IPS-18c (cell line): ENCODE data around the gene RAP1GDS1.
"Not testable (repeated sequence)": the region's sequence is repeated elsewhere in the genome, so short reads cannot be mapped to it uniquely, and the experiment has no call there.

Experiments
- H3K4me3 ChIP-seq: 2 replicates; pipeline ENCODE4 v1.7.0; 2013; ENCODE audit warnings: low read depth, mild to moderate bottlenecking, low read length, moderate library complexity; ENCODE audit not compliant: insufficient read depth
- H3K9me3 ChIP-seq: one replicate; pipeline ENCODE4 v1.6.1; 2013; ENCODE audit warnings: mild to moderate bottlenecking, low read length, moderate library complexity; ENCODE audit not compliant: control insufficient read depth, insufficient read depth

Gene RAP1GDS1

DNA sequence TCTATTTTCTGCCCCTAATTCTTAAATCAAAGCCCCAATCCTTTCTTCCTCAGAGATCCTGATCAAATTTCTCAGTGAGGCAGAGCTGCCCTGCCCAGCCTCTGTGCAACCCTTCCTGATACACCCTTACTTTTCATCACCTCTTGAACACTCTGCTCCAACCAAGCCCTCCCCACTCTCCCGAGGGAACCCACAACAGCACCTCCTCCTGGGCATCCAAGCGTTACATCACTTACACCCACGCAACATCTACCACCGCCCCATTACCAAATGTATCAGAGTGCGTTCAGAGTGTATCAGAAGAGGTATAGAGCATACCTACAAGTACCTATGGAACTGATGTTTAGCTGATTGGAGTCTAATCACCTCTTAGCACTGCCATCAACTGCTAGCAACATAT is 186.5 kb downstream of the RAP1GDS1 start:
- Histone ChIP-seq H3K4me3 (no peak overlapping the region), H3K9me3 (no peaks in the 10 kb centered on the region)

DNA sequence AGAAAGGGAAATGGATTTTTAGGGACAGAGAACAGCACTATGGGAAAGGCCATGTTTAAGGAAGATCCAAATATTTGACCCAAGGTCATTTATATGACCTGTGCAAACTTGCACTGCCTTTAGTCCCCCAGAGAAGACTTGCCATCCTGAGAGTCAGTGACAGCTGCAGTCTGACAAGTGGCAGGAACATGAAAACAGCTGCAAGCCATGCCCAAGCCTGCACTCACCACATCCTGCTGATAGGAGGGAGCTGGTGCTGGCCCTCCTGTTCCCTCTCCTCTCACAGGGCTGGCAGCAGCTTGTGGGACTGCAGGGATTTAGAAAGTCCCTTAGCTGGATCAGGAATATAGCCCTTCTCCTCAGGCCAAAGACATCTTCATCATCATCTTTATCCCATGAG is 187.7 kb downstream of the RAP1GDS1 start:
- no peaks in the 10 kb centered on the region for H3K9me3 ChIP-seq
- H3K4me3 ChIP-seq: no peak overlapping the region

DNA sequence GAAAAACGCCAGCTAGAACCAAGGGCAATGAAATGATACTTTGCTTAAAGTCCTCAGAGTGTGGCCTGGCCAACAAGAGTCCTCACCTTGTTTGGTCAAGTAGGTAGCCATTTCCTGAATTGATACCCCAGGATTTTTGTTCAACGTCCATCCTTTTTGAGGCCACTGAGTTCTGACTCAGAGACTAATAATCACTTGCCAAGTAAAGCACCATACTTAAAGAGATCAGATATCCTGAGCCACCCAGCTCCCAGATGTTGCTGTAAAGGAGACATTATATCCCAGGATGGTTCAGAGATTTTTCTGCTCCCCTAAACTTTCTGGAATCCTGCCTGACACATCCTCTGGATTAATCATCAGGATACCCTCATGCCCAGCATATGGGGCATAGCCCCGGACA is 190.9 kb downstream of the RAP1GDS1 start:
- Histone ChIP-seq H3K9me3 (no peaks in the 10 kb centered on the region), H3K4me3 (no peak overlapping the region)

DNA sequence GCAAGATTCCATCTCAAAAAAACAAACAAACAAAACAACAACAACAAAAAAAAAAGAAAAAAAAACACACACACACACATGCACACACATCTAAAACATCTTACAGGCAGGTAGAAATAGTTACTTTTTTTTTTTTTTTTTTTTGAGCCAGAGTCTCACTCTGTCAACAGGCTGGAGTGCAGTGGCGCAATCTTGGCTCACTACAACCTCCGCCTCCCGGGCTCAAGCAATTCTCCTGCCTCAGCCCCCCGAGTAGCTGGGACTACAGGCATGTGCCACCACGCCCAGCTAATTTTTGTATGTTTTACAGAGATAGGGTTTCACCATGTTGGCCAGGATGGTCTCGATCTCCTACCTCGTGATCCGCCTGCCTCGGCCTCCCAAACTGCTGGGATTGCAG is 196.2 kb downstream of the RAP1GDS1 start:
- not testable (repeated sequence) for H3K4me3 ChIP-seq, H3K9me3 ChIP-seq

DNA sequence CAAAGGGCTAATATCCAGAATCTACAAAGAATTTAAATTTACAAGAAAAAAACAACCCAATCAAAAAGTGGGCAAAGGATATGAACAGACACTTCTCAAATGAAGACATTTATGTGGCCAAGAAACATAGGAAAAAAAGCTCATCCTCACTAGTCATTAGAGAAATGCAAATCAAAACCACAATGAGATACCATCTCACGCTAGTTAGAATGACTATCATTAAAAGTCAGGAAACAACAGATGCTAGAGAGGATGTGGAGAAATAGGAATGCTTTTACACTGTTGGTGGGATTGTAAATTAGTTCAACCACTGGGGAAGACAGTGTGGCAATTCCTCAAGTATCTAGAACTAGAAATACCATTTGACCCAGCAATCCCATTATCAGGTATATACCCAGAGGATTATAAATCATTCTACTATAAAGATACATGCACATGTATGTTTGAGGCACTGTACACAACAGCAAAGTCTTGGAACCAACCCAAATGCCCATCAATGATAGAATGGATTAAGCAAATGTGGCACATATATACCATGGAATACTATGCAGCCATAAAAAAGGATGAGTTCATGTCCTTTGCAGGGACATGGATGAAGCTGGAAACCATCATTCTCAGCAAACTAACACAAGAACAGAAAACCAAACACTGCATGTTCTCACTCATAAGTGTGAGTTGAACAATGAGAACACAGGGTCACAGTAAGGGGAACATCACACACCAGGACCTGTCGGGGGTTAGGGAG is 200.1 kb downstream of the RAP1GDS1 start:
- not testable (repeated sequence) for H3K9me3 ChIP-seq, H3K4me3 ChIP-seq

DNA sequence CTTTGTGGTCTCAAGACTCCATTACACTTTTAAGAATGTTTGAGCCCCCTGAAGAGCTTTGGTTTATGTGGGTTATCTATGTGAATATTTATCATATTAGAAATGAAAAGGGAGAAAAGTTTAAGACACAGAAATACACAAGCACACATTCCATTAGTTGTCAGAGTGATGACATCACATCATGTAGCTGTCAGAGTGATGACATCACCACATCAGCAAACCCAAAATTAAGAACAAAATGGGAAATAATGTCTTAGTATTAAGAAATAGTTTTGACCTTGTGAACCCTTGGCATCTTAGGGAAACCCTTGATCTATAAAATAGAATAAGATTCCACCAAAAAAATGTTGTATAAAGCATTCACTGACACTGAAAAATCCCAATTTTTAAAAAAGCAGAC is 201.3 kb downstream of the RAP1GDS1 start:
- Histone ChIP-seq H3K4me3 (no peak overlapping the region), H3K9me3 (no peaks in the 10 kb centered on the region)

DNA sequence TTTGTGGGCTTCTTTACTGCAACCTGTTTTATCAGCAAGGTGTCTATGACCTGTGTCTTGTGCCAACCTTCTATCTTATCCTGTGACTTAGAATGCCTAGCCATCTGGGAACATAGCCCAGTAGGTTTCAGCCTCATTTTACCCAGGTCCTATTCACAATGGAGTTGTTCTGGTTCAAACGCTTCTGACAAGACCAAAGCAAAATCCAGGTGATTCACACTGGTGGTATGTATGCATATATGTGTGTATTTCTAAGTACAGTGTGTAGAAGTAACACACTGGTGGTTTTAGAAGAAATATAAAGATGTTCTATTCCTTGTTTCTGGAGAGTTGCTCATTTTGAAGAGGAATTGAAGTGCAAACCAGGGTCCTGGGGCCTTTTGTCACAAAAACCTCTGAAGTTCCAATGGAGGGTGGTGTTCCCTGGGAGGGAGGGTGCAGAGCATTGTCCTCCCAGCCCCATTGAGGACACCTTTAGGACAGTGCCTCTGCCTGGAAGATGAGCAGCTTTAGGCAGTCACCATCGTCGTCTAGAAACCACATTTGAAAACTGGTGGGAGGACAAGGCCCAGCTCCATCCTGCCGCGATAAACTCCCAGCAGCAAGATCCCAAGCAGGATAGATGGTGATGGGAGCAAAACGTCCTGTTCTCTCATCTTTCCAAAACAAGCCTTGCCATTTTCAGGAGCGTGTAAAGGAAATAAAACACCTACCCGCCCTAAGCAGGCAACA is 205.8 kb downstream of the RAP1GDS1 start:
- Histone ChIP-seq H3K9me3 (no peaks in the 10 kb centered on the region), H3K4me3 (no peak overlapping the region)

DNA sequence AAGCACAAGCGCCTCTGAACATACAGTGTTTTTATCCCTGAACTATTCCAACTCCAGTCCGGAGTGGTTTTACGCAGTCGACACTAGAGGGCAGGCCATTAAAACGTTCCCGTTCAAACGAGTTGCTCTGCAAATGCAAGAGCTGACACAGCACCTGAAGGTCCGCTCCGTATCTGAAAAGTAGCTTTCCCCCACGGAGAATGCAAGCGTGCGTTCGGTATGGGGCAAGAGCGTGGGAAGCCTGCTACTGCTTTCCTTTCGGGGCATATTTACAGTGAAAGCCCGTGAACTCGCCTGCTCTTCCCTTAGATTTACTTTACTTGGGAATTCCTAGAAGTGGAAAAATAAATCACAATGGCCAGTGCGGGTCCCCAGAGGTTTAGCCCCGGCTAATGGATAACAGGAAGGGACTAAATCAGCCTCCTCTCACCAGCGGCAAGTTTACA is 206.5 kb downstream of the RAP1GDS1 start:
- no peaks in the 10 kb centered on the region for H3K9me3 ChIP-seq
- H3K4me3 ChIP-seq: peak overlapping the region; percentile 42

DNA sequence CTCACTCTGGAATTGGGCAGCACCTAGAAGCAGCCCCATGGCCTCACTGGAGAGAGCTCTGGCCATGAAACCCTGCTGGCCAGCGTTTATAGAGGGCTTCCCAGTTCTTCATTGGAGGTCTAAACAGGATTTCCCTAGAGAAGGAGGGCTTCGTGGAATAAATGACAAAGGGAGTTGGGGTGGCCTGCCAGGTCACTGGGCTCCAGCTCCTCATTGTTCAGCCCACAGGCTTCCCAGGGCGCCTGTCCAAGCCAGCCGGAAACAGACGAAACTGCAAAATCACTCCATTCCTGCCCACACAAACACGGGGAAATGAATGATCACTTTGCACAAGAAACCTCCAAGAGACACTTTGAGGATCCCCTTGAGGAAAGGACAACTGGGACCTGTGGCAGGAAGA is 207.5 kb downstream of the RAP1GDS1 start:
- H3K4me3 ChIP-seq: no peak overlapping the region
- H3K9me3 ChIP-seq: no peaks in the 10 kb centered on the region

DNA sequence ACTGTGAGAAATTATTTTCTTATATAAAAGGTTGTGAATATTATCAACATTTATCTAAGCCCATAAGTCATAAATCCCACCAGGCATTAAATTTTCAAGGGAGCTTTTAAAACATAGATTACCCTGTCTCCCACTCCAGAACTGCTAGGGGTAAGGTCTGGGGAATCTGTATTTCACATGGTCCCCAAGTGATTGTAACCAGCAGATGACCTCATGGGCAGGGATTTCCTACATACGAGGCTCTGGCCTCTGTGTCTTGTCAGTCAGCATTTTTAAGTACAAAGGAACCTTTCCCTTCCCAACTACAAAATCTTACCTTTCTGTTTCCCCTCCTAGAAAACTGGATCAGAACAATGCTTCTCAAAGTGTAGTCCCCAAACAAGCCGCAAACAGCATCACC is 208.6 kb downstream of the RAP1GDS1 start:
- Histone ChIP-seq H3K4me3 (no peak overlapping the region), H3K9me3 (no peaks in the 10 kb centered on the region)

DNA sequence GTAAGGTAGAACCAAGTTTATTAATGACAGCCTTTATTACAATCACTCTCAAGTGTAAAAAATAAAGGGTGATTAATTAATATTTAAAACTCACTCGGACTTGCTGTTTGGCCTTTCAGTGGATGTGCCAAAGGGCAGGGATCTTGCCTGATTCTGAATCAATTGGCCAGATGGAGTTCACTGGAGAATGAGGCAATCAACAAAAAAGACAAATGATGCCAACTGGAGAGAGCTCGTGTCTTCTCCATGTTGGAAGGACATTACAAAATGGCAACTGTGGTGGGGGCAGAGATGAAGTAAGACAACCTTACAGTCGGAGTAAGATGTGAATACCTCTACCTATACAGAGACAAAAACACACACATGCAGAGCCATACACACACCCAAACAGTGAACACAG is 209.2 kb downstream of the RAP1GDS1 start:
- Histone ChIP-seq H3K4me3 (no peak overlapping the region), H3K9me3 (no peaks in the 10 kb centered on the region)

DNA sequence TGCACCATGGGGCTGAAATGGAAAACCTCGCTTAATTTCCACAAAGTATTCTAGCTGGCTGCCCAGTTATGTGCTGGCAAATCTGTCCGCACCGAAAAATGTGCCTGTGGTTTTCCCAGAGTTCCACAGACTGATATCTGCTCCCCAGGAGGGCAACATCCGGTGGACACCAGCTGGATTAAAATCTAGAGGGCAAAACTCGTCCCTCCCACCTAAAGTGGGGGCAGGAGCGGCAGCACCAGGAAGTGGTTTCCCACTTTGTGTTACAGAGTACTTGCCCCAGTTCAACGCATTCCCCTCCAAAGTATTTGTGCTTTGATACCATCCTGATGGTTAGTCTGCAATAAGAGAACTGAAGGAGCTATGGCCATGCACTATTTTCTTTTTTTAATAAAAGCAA is 209.6 kb downstream of the RAP1GDS1 start:
- Histone ChIP-seq H3K4me3 (no peak overlapping the region), H3K9me3 (no peaks in the 10 kb centered on the region)

DNA sequence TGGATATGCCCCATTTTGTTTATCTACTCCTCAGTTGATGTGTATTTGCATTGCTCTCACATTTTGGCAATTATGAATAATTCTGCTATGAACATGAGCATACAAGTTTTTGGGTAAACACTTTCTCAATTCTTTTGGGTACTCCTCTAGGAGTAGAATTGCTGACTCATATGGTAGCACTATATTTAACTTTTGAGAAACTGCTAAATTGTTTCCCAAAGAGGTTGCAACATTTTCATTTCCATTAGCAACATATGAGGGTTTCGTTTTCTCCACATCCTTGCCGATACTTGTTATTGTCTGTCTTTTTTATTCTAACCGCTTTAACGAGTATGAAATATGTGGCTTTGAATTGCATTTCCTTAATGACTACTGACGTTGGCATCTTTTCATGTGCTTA is 211.9 kb downstream of the RAP1GDS1 start:
- H3K9me3 ChIP-seq: no peaks in the 10 kb centered on the region
- no peak overlapping the region for H3K4me3 ChIP-seq

DNA sequence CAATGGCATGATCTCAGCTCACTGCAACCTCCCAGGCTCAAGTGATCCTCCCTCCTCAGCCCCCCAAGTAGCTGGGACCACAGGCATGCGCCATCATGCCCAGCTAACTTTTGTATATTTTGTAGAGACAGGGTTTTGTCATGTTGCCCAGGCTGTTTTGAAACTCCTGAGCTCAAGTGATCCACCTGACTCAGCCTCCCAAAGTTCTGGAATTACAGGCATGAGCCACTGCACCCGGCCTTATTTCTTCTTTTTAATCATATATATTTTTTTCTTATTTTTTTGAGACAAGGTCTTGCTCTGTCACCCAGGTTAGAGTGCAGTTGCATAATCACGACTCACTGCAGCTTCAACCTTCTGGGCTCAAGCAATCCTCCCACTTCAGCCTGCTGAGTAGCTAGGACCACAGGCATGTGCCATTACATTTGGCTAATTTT is 213.2 kb downstream of the RAP1GDS1 start:
- Histone ChIP-seq H3K4me3 (no peak overlapping the region), H3K9me3 (no peaks in the 10 kb centered on the region)

DNA sequence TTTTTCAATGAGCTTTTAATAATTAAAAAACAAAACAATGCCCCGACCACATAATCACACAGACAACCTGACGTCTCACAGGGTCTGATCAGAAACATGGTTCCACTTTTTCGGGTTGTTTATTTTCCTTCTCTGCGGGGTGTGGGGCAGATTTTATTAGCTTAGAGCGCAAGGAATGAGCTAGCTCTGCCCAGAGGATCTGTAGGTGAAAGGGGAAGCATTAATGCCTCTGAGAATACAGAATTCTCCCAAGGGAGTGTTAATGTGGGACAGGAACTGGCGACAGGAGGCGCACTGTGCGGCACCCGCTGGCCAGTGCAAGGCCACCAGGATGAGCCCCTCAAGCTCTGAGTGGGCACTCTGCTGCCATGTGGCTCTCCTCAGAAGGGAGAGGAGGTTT is 215.7 kb downstream of the RAP1GDS1 start:
- Histone ChIP-seq H3K4me3 (no peak overlapping the region), H3K9me3 (no peaks in the 10 kb centered on the region)

DNA sequence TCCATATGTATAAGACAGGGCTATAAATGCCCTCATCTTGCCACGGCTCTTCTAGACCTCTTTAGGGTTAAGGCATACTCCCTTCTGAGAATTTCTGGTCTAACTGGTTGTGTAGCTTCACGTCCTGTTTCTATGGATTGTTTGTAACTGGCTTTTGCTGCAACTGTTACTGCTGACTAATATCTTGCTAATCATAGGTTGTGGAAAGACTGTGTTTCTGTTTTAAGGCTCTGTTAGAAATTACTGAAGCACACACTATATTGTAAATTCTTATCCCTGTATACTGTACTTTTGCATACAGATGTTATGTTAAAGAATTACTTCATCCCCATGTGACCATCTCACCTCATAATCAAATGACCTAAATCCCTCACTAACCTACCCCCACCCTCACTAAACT is 218.4 kb downstream of the RAP1GDS1 start:
- not testable (repeated sequence) for H3K9me3 ChIP-seq, H3K4me3 ChIP-seq

DNA sequence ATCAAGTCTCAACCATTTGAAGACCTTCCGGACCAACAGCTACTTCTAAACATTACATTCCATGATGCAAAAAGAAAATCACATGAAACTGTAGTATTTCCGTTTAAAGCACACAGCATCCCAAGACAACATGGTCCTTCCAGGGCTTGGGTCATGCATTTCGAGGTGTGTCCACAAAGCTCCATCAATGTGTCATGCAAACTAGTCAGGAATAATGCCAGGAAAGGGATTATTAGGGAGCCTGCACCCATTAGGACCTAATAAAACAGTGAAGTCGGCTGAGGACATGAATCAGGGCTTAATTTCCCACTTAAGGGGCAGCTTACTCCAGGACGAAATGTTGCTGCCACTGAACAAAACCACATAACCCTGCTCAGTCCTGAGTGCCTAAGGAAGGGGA is 219.4 kb downstream of the RAP1GDS1 start:
- H3K4me3 ChIP-seq: no peak overlapping the region
- H3K9me3 ChIP-seq: no peaks in the 10 kb centered on the region

DNA sequence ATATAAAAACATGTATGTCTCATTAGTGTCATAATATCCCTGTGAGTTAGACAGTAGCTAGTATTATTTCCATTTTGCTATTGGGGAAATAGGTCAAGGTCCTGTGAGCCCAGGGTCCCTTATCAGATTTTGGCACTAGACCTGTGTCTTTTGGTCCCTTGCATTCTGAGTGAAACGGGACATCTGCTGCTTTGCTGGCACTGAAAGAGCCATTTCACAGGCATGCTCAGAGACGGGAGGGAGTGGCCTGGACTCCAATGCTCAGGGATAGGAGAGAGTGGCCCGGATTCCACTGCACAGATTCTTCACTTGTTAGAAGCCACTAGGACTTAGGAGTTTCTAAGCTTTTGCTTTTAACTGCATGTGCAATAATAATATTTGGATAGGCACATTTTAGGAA is 220.0 kb downstream of the RAP1GDS1 start:
- H3K4me3 ChIP-seq: no peak overlapping the region
- no peaks in the 10 kb centered on the region for H3K9me3 ChIP-seq

DNA sequence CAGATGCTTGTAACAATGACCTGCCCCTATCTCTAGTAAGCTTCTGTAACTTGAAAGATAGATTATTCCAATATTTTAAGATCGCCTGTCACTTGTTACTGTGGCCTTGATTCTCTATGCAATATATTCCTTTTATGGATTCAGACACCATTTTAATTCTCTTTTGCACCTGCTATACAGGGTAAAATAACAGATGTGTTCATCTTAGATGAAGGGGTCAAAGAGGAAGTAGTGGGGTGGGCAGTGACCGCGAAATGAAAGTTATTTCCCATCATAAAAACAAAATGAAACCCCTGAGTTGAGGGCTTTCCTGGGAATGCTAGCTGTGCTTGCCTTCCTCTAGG is 221.3 kb downstream of the RAP1GDS1 start:
- H3K9me3 ChIP-seq: no peaks in the 10 kb centered on the region
- H3K4me3 ChIP-seq: no peak overlapping the region; the same call in 1 of the 2 replicates
